Kidney (tissue), 14 donors: ENCODE results near the gene PLEKHJ1. TPM values are rescaled to one million over a fixed set of nuclear protein-coding genes. Genes with fewer than 3 reads are reported as not detected.
A peak's percentile ranks its signal among the peaks of the same experiment; 100 is the strongest.

ENCODE experiments used
- DNase-seq, 5 donors: peaks; one replicate each; pipeline ENCODE4 v3.0.0-alpha.2; 2013 to 2020
- FAIRE-seq: peaks from 2 replicates; lab custom pipeline; 2012; peaks lifted over from hg19 to GRCh38; lab: Jason Lieb, UNC
- H3K27ac ChIP-seq, 2 donors: one replicate each; pipeline ENCODE4 v1.7.0; 2013; ENCODE audit warnings: low read depth in 2 of 2, low read length in 2 of 2, inconsistent platforms in 1 of 2
- H3K27me3 ChIP-seq: one replicate; pipeline ENCODE4 v1.7.1; 2013; ENCODE audit warnings: low read length, inconsistent platforms; ENCODE audit not compliant: control insufficient read depth, insufficient read depth
- H3K36me3 ChIP-seq, 3 donors: one replicate each; pipeline versions ENCODE4 v1.7.0 to v1.7.1; 2013; ENCODE audit warnings: low read length in 3 of 3, control low read depth in 1 of 3, inconsistent platforms in 1 of 3; ENCODE audit not compliant: insufficient read depth in 3 of 3, control insufficient read depth in 2 of 3
- H3K4me1 ChIP-seq, 3 donors: one replicate each; pipeline versions ENCODE4 v1.7.0 to v1.7.1; 2013; ENCODE audit warnings: low read length in 3 of 3, inconsistent platforms in 1 of 3, low read depth in 1 of 3; ENCODE audit not compliant: control insufficient read depth in 2 of 3, insufficient read depth in 2 of 3
- H3K4me3 ChIP-seq, 3 donors: one replicate each; pipeline versions ENCODE4 v1.7.0 to v1.8.1; 2013; ENCODE audit warnings: low read length in 3 of 3, control low read depth in 1 of 3, inconsistent platforms in 1 of 3
- H3K9ac ChIP-seq, 3 donors: one replicate each; pipeline versions ENCODE4 v1.7.0 to v1.7.1; 2013; ENCODE audit warnings: low read length in 3 of 3, control low read depth in 1 of 3, inconsistent platforms in 1 of 3
- H3K9me3 ChIP-seq, 3 donors: one replicate each; pipeline versions ENCODE4 v1.7.0 to v1.7.1; 2013; ENCODE audit warnings: low read length in 3 of 3, control low read depth in 1 of 3, inconsistent platforms in 1 of 3; ENCODE audit not compliant: control insufficient read depth in 2 of 3, insufficient read depth in 1 of 3
- CTCF ChIP-seq: IDR thresholded peaks from 3 replicates; pipeline ENCODE4 v1.5.1; 2012; ENCODE audit warnings: mild to moderate bottlenecking, moderate library complexity, borderline replicate concordance; ENCODE audit not compliant: insufficient read depth; ENCODE audit errors: extremely low read depth
- intact Hi-C: fragments of 100-400 bp; cut with DNase I; formaldehyde crosslinking; loops from one replicate; pipeline ENCODE4 v1.11.1; 2022
- polyA plus RNA-seq: library from polyadenylated mRNA; stranded (reverse); fragments of 350-450 nt; fragmentation: Illumina TruSeq; extraction: RNeasy Lipid Tissue Mini Kit (QIAGEN cat#74804); gene quantifications from one replicate; pipeline ENCODE4 v1.2.3, GENCODE V29; 2014; ENCODE audit warnings: low read depth, low replicate concordance; ENCODE audit not compliant: insufficient read depth
- total RNA-seq: library from RNA; stranded (reverse); fragmentation: NEBNext Ultra II Directional; extraction: Animal tissue kit (Norgen Biotek cat#: 25700); gene quantifications from one replicate; pipeline ENCODE4 v1.2.1, GENCODE V29; 2021
- donor health status: control.
- donor health status: control.
- donor health status: control.
- donor health status: control.
- donor health status: control.
- donor health status: DM: yes; HTN: yes; CAD: no.
- donor health status: Normal renal cell carcinoma (clear cell type).

Gene PLEKHJ1
- total and polyA plus RNA-seq, 2 donors from 2014 or later, result 59.7 to 156 TPM

GRCh38 chr19:2229103-2230032, 6.8 kb downstream of the PLEKHJ1 start:
- H3K9me3 ChIP-seq, result no peaks in the 10 kb centered on the region
- no peak for FAIRE-seq
- TF ChIP-seq CTCF, result no peak
- H3K27me3 ChIP-seq, result no peaks in the 10 kb centered on the region
- intact Hi-C loops, result no loop called here
- no peak overlapping the region for H3K9ac ChIP-seq
- peaks cover 0 to 18% (median 0%) of the 10 kb centered on the region in 3 donors for H3K4me1 ChIP-seq
- DNase-seq, result no peak
- H3K27ac ChIP-seq, result no peak overlapping the region
- no peak overlapping the region for H3K4me3 ChIP-seq
- peaks cover 0 to 8% (median 3%) of the 10 kb centered on the region in 3 donors for H3K36me3 ChIP-seq

- no peaks in the 10 kb centered on the region for H3K27me3 ChIP-seq
- no peak overlapping the region for H3K4me3 ChIP-seq
- DNase-seq (no peak), FAIRE-seq (no peak)
- peaks cover 0 to 10% (median 0%) of the 10 kb centered on the region in 3 donors for H3K4me1 ChIP-seq
- peaks cover 0 to 11% (median 3%) of the 10 kb centered on the region in 3 donors for H3K36me3 ChIP-seq
- TF ChIP-seq CTCF, result no peak
- peak overlapping the region in 1 of 2 donors; percentile 32 for H3K27ac ChIP-seq
- no peaks in the 10 kb centered on the region for H3K9me3 ChIP-seq
- no peak overlapping the region for H3K9ac ChIP-seq
- intact Hi-C loops, result no loop called here
These were observed 7.7 kb downstream of the PLEKHJ1 start for GRCh38 chr19:2228157-2229030.

- Histone ChIP-seq H3K4me1 (peaks cover 0 to 7% (median 0%) of the 10 kb centered on the region in 3 donors), H3K27me3 (no peaks in the 10 kb centered on the region), H3K9ac (no peak overlapping the region), H3K9me3 (no peaks in the 10 kb centered on the region), H3K27ac (no peak overlapping the region), H3K4me3 (no peak overlapping the region), H3K36me3 (peaks cover 0 to 11% (median 3%) of the 10 kb centered on the region in 3 donors)
- TF ChIP-seq CTCF, result no peak
- FAIRE-seq (no peak), DNase-seq (no peak)
- intact Hi-C loops, result no loop called here
These were observed 8.5 kb downstream of the PLEKHJ1 start for GRCh38 chr19:2227415-2228156.
